GM19395 (cell line): ENCODE measurements around the gene TRAF1.
A peak's percentile ranks its signal among the peaks of the same experiment; 100 is the strongest.

Experiments
- ATAC-seq: cut with Tn5 transposase; IDR thresholded peaks from one replicate; pipeline ENCODE4 v1.9.1; 2021; ENCODE audit warnings: mild to moderate bottlenecking, moderate library complexity; ENCODE audit not compliant: unreplicated experiment

TRAF1 gene

GRCh38 chr9:120924698-120925534, 1.7 kb downstream of the TRAF1 start:
- ATAC-seq: no peak

GRCh38 chr9:120923620-120924328, 2.8 kb downstream of the TRAF1 start:
- no peak for ATAC-seq

- ATAC-seq: no peak
These were observed 4.0 kb downstream of the TRAF1 start for GRCh38 chr9:120922404-120923195.

GRCh38 chr9:120921661-120922181, 4.9 kb downstream of the TRAF1 start:
- no peak for ATAC-seq

- peak; percentile 31 for ATAC-seq
These were observed 5.8 kb downstream of the TRAF1 start for GRCh38 chr9:120920806-120921178.

GRCh38 chr9:120919843-120920805, 6.5 kb downstream of the TRAF1 start:
- no peak for ATAC-seq

- no peak for ATAC-seq
These were observed 7.4 kb downstream of the TRAF1 start for GRCh38 chr9:120918931-120919842.

GRCh38 chr9:120917929-120918762, 8.4 kb downstream of the TRAF1 start:
- ATAC-seq: no peak

- no peak for ATAC-seq
These were observed 9.4 kb downstream of the TRAF1 start for GRCh38 chr9:120916991-120917880.

GRCh38 chr9:120916588-120916987, 10.0 kb downstream of the TRAF1 start:
- no peak for ATAC-seq

GRCh38 chr9:120915854-120916470, 10.6 kb downstream of the TRAF1 start:
- no peak for ATAC-seq

- no peak for ATAC-seq
These were observed 11.6 kb downstream of the TRAF1 start for GRCh38 chr9:120914953-120915352.

GRCh38 chr9:120914396-120914795, 12.2 kb downstream of the TRAF1 start:
- ATAC-seq: no peak

- ATAC-seq: no peak
These were observed 12.8 kb downstream of the TRAF1 start for GRCh38 chr9:120913647-120914264.

GRCh38 chr9:120912958-120913646, 13.5 kb downstream of the TRAF1 start:
- no peak for ATAC-seq
